ENCODE results near the gene UGCG. TPM values are rescaled to one million over a fixed set of nuclear protein-coding genes. Genes with fewer than 3 reads are reported as not detected.
"Not testable (repeated sequence)": the region's sequence is repeated elsewhere in the genome, so short reads cannot be mapped to it uniquely, and the experiment has no call there.

Gene UGCG
- total RNA-seq, 2 experiments from 2014 or later, result 12.4 to 13.5 TPM

DNA sequence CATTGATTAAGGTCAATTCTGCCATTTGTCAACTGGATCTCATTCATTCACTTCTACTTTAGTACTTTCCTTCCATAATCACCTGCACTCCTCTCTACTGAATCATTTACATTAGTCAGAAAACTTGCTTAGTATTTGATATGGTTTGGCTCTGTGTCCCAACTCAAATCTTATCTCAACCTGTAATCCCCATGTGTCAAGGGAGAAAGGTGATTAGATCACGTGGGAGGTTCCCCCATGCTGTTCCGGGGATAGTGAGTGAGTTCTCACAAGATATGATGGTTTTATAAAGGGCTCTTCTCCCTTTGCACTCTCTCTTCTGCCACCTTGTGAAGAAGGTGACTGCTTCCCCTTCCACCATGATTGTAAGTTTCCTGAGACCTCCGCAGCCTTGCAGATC is 23.7 kb upstream of the UGCG start:
- H3K36me3 Mint-ChIP-seq, result no peaks in the 10 kb centered on the region
- ChIA-PET CTCF (no interaction called here), POLR2A (no interaction called here)
- H3K27ac Mint-ChIP-seq, result no peak overlapping the region
- intact Hi-C loops (cut with micrococcal nuclease), result no loop called here
- H3K27me3 Mint-ChIP-seq, result peaks cover 2% of the 10 kb centered on the region
- peaks cover 10% of the 10 kb centered on the region for H3K4me1 Mint-ChIP-seq (ENCODE audit: low read depth)
- DNase-seq, result no peak
- no peaks in the 10 kb centered on the region for H3K9me3 Mint-ChIP-seq
- no peak overlapping the region for H3K4me3 Mint-ChIP-seq

- Mint-ChIP-seq H3K4me3 (no peak overlapping the region), H3K9me3 (no peaks in the 10 kb centered on the region), H3K36me3 (no peaks in the 10 kb centered on the region), H3K27ac (no peak overlapping the region), H3K4me1 (ENCODE audit: low read depth) (peaks cover 10% of the 10 kb centered on the region), H3K27me3 (peaks cover 2% of the 10 kb centered on the region)
- ChIA-PET POLR2A (no interaction called here), CTCF (interaction anchor here (0.7 kb wide), 1 partner anchor 449 kb away, joined by 3 read pairs; no protein-coding TSS in a partner anchor)
- no peak for DNase-seq
- intact Hi-C loops (cut with micrococcal nuclease), result no loop called here
These were observed 22.7 kb upstream of the UGCG start for GRCh38 chr9:111873901-111874300.

- Mint-ChIP-seq H3K27me3 (peaks cover 2% of the 10 kb centered on the region), H3K27ac (no peak overlapping the region), H3K4me1 (ENCODE audit: low read depth) (peaks cover 10% of the 10 kb centered on the region), H3K36me3 (no peaks in the 10 kb centered on the region), H3K4me3 (no peak overlapping the region), H3K9me3 (no peaks in the 10 kb centered on the region)
- POLR2A ChIA-PET, result no interaction called here
- intact Hi-C loops (cut with micrococcal nuclease), result no loop called here
- CTCF ChIA-PET, result no interaction called here
- DNase-seq, result no peak
These were observed 22.1 kb upstream of the UGCG start for GRCh38 chr9:111874500-111874899.

DNA sequence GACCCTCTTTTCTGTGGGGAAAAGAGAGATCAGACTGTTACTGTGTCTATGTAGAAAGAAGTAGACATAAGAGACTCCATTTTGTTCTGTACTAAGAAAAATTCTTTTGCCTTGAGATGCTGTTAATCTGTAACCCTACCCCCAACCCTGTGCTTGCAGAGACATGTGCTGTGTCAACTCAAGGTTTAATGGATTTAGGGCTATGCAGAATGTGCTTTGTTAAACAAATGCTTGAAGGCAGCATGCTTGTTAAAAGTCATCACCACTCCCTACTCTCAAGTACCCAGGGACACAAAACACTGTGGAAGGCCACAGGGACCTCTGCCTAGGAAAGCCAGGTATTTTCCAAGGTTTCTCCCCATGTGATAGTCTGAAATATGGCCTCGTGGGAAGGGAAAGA is 21.3 kb upstream of the UGCG start:
- POLR2A ChIA-PET, DNase-seq: not testable (repeated sequence)

GRCh38 chr9:111875691-111876090 is 20.9 kb upstream of the UGCG start:
- intact Hi-C loops (cut with micrococcal nuclease); H3K27ac Mint-ChIP-seq; CTCF ChIA-PET: not testable (repeated sequence)

More for the DNA sequence above, 21.3 kb upstream of the UGCG start:
- peaks cover 10% of the 10 kb centered on the region for H3K4me1 Mint-ChIP-seq (ENCODE audit: low read depth)
- H3K27me3 Mint-ChIP-seq; H3K4me3 Mint-ChIP-seq; intact Hi-C loops (cut with micrococcal nuclease); CTCF ChIA-PET; H3K9me3 Mint-ChIP-seq; H3K27ac Mint-ChIP-seq; H3K36me3 Mint-ChIP-seq: not testable (repeated sequence)

DNA sequence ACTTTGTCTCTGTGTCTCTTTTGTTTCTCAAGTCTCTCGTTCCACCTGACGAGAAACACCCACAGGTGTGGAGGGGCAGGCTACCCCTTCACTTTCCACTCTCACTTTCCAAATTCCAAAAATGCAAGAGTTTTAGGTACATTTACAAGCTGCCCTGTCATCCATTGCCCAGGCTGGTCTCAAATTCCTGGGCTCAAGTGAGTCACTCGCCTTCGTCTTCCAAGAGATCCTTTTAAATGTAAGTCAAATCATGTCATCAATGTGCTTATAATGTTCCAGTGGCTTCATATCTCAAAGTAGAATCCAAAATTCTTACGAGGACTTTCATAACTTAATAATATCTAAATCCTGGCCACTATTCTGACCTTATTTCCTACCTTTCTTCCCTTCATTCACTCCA is 20.4 kb upstream of the UGCG start:
- Mint-ChIP-seq H3K27ac (no peak overlapping the region), H3K9me3 (peaks cover 5% of the 10 kb centered on the region), H3K4me3 (no peak overlapping the region), H3K4me1 (ENCODE audit: low read depth) (peaks cover 4% of the 10 kb centered on the region), H3K27me3 (peaks cover 2% of the 10 kb centered on the region), H3K36me3 (no peaks in the 10 kb centered on the region)
- no peak for DNase-seq
- CTCF ChIA-PET, result no interaction called here
- POLR2A ChIA-PET, result no interaction called here
- intact Hi-C loops (cut with micrococcal nuclease), result no loop called here

More at GRCh38 chr9:111875691-111876090, 20.9 kb upstream of the UGCG start:
- H3K27me3 Mint-ChIP-seq; DNase-seq; H3K4me3 Mint-ChIP-seq; H3K4me1 Mint-ChIP-seq (ENCODE audit: low read depth); POLR2A ChIA-PET; H3K36me3 Mint-ChIP-seq; H3K9me3 Mint-ChIP-seq: not testable (repeated sequence)

- Mint-ChIP-seq H3K4me3 (no peak overlapping the region), H3K4me1 (ENCODE audit: low read depth) (no peaks in the 10 kb centered on the region), H3K36me3 (no peaks in the 10 kb centered on the region), H3K27ac (no peak overlapping the region), H3K9me3 (peaks cover 8% of the 10 kb centered on the region), H3K27me3 (peaks cover 2% of the 10 kb centered on the region)
- ChIA-PET POLR2A (no interaction called here), CTCF (no interaction called here)
- DNase-seq, result no peak
- intact Hi-C loops (cut with micrococcal nuclease), result no loop called here
These were observed 19.2 kb upstream of the UGCG start for GRCh38 chr9:111877420-111877819.

DNA sequence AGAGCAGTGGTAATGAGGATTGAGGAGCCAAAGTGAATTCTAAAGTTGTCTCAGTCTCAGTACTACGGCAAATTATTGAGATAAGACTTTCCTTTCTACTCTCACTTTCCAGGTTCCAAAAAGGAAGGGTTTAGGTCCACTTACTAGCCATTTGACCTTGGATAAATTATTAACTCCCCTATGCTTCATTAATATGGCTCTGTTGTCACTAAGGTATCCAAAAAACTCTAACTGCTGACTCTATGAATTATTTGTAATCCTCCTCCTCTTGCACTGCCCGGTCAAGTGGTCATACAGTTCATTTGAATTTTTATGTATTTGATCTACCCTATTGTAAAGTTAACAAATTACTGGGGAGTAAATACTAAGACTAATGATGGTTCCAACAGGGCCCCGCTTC is 17.7 kb upstream of the UGCG start:
- H3K4me1 Mint-ChIP-seq (ENCODE audit: low read depth), result no peaks in the 10 kb centered on the region
- intact Hi-C loops (cut with micrococcal nuclease), result no loop called here
- no peaks in the 10 kb centered on the region for H3K27me3 Mint-ChIP-seq
- H3K27ac Mint-ChIP-seq, result no peak overlapping the region
- POLR2A ChIA-PET, result no interaction called here
- H3K4me3 Mint-ChIP-seq, result no peak overlapping the region
- CTCF ChIA-PET, result no interaction called here
- peaks cover 8% of the 10 kb centered on the region for H3K9me3 Mint-ChIP-seq
- H3K36me3 Mint-ChIP-seq, result no peaks in the 10 kb centered on the region
- DNase-seq, result no peak

- no peak overlapping the region for H3K4me3 Mint-ChIP-seq
- no peaks in the 10 kb centered on the region for H3K27me3 Mint-ChIP-seq
- intact Hi-C loops (cut with micrococcal nuclease), result no loop called here
- no peak for DNase-seq
- ChIA-PET POLR2A (no interaction called here), CTCF (no interaction called here)
- no peak overlapping the region for H3K27ac Mint-ChIP-seq
- no peaks in the 10 kb centered on the region for H3K36me3 Mint-ChIP-seq
- peaks cover 8% of the 10 kb centered on the region for H3K4me1 Mint-ChIP-seq (ENCODE audit: low read depth)
- H3K9me3 Mint-ChIP-seq, result no peaks in the 10 kb centered on the region
These were observed 9.5 kb upstream of the UGCG start for GRCh38 chr9:111886983-111887718.

GRCh38 chr9:111890334-111890733 is 6.3 kb upstream of the UGCG start:
- DNase-seq, result no peak
- no peaks in the 10 kb centered on the region for H3K27me3 Mint-ChIP-seq

DNA sequence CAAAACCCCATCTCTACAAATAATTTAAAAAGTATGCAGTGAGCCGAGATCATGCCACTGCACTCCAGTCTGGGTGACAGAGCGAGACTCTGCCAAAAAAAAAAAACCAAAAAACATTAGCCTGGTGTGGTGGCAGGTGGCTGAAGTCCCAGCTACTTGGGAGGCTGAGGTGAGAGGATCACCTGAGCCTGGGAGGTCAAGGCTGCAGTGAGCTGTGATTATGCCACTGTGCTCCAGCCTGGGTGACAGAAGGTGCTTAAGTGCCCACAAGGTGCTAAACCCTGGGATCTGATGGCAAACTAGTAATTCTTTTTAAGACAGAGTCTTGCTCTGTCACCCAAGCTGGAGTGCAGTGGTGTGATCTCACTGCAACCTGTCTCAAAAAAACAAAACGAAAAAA is 5.7 kb upstream of the UGCG start:
- H3K27ac Mint-ChIP-seq, POLR2A ChIA-PET, H3K9me3 Mint-ChIP-seq, H3K36me3 Mint-ChIP-seq, H3K4me3 Mint-ChIP-seq, CTCF ChIA-PET, DNase-seq, H3K27me3 Mint-ChIP-seq: not testable (repeated sequence)
- intact Hi-C loops (cut with micrococcal nuclease), result loop anchor here (10.0 kb wide), 1 partner anchor 296 kb away; the partner anchor contains the start of gene PTGR1
- peaks cover 14% of the 10 kb centered on the region for H3K4me1 Mint-ChIP-seq (ENCODE audit: low read depth)

More at GRCh38 chr9:111890334-111890733, 6.3 kb upstream of the UGCG start:
- no peaks in the 10 kb centered on the region for H3K9me3 Mint-ChIP-seq
- H3K27ac Mint-ChIP-seq, result no peak overlapping the region
- no peak overlapping the region for H3K4me3 Mint-ChIP-seq
- POLR2A ChIA-PET, result no interaction called here
- CTCF ChIA-PET, result no interaction called here
- no peaks in the 10 kb centered on the region for H3K36me3 Mint-ChIP-seq
- intact Hi-C loops (cut with micrococcal nuclease), result loop anchor here (10.0 kb wide), 1 partner anchor 296 kb away; the partner anchor contains the start of gene PTGR1
- H3K4me1 Mint-ChIP-seq (ENCODE audit: low read depth), result peaks cover 14% of the 10 kb centered on the region

GRCh38 chr9:111891910-111892499 is 4.6 kb upstream of the UGCG start:
- POLR2A ChIA-PET, result interaction anchor here (0.6 kb wide), 1 partner anchor 101 kb away, joined by 3 read pairs; no protein-coding TSS in a partner anchor
- Mint-ChIP-seq H3K36me3 (no peaks in the 10 kb centered on the region), H3K4me1 (ENCODE audit: low read depth) (peaks cover 17% of the 10 kb centered on the region), H3K27ac (no peak overlapping the region), H3K27me3 (no peaks in the 10 kb centered on the region), H3K9me3 (no peaks in the 10 kb centered on the region), H3K4me3 (no peak overlapping the region)
- DNase-seq, result no peak
- CTCF ChIA-PET, result interaction anchor here (0.6 to 2.2 kb wide), 4 partner anchors 62 to 365 kb away, joined by 3 to 7 read pairs (median 3); no protein-coding TSS in a partner anchor
- intact Hi-C loops (cut with micrococcal nuclease), result loop anchor here (10.0 kb wide), 1 partner anchor 297 kb away; the partner anchor contains the start of gene PTGR1
